Endothelial cell (in vitro differentiated cells): ENCODE data around the gene MBTPS2. TPM values are rescaled to one million over a fixed set of nuclear protein-coding genes. Genes with fewer than 3 reads are reported as not detected.

ENCODE experiments used
- DNase-seq: peaks from one replicate; pipeline ENCODE4 v3.0.0; 2021; ENCODE audit warnings: low spot score
- H3K27ac Mint-ChIP-seq: one replicate; pipeline ENCODE4 v1.8.0; 2021; ENCODE audit warnings: mixed read lengths, inconsistent platforms; ENCODE audit not compliant: unreplicated experiment
- H3K27me3 Mint-ChIP-seq: one replicate; pipeline ENCODE4 v1.8.0; 2021; ENCODE audit warnings: mild to moderate bottlenecking, moderate library complexity, mixed read lengths, inconsistent platforms; ENCODE audit not compliant: unreplicated experiment
- H3K36me3 Mint-ChIP-seq: one replicate; pipeline ENCODE4 v1.8.0; 2021; ENCODE audit warnings: mild to moderate bottlenecking, low read depth, mixed read lengths, inconsistent platforms; ENCODE audit not compliant: unreplicated experiment
- H3K4me1 Mint-ChIP-seq: one replicate; pipeline ENCODE4 v1.8.0; 2021; ENCODE audit warnings: mild to moderate bottlenecking, mixed read lengths, inconsistent platforms; ENCODE audit not compliant: unreplicated experiment
- H3K4me3 Mint-ChIP-seq: one replicate; pipeline ENCODE4 v1.8.0; 2021; ENCODE audit warnings: mild to moderate bottlenecking, mixed read lengths, inconsistent platforms; ENCODE audit not compliant: unreplicated experiment
- H3K9me3 Mint-ChIP-seq: one replicate; pipeline ENCODE4 v1.8.0; 2021; ENCODE audit warnings: mixed read lengths, inconsistent platforms; ENCODE audit not compliant: unreplicated experiment
- CTCF ChIP-seq: fragments of 200-600 bp; sonication (generic); IDR thresholded peaks from one replicate; pipeline ENCODE4 v1.5.0; 2021; ENCODE audit warnings: antibody characterized with exemption; ENCODE audit not compliant: unreplicated experiment
- total RNA-seq: library from RNA; stranded (reverse); fragmentation: NEBNext Ultra II Directional; extraction: Animal tissue kit (Norgen Biotek cat#: 25700); gene quantifications from one replicate; pipeline ENCODE4 v1.2.1, GENCODE V29; 2021; ENCODE audit not compliant: unreplicated experiment

The MBTPS2 gene
- total RNA-seq, 1 donor from 2014 or later, result 9.4 TPM

GRCh38 chrX:21802054-21802670 lies 37.3 kb upstream of the MBTPS2 start:
- no peaks in the 10 kb centered on the region for H3K36me3 Mint-ChIP-seq
- H3K4me1 Mint-ChIP-seq, result no peaks in the 10 kb centered on the region
- no peak overlapping the region for H3K4me3 Mint-ChIP-seq
- H3K27me3 Mint-ChIP-seq, result peaks cover 1% of the 10 kb centered on the region
- TF ChIP-seq CTCF, result no peak
- no peaks in the 10 kb centered on the region for H3K9me3 Mint-ChIP-seq
- DNase-seq, result no peak
- no peak overlapping the region for H3K27ac Mint-ChIP-seq

GRCh38 chrX:21802839-21803238 lies 36.6 kb upstream of the MBTPS2 start:
- peaks cover 1% of the 10 kb centered on the region for H3K27me3 Mint-ChIP-seq
- no peak for DNase-seq
- no peaks in the 10 kb centered on the region for H3K36me3 Mint-ChIP-seq
- TF ChIP-seq CTCF, result no peak
- H3K27ac Mint-ChIP-seq, result no peak overlapping the region
- H3K9me3 Mint-ChIP-seq, result no peaks in the 10 kb centered on the region
- no peak overlapping the region for H3K4me3 Mint-ChIP-seq
- no peaks in the 10 kb centered on the region for H3K4me1 Mint-ChIP-seq

GRCh38 chrX:21806691-21807090 lies 32.7 kb upstream of the MBTPS2 start:
- Mint-ChIP-seq H3K27me3 (no peaks in the 10 kb centered on the region), H3K9me3 (no peaks in the 10 kb centered on the region), H3K36me3 (no peaks in the 10 kb centered on the region), H3K27ac (no peak overlapping the region), H3K4me3 (no peak overlapping the region), H3K4me1 (no peaks in the 10 kb centered on the region)
- no peak for TF ChIP-seq CTCF
- DNase-seq, result no peak

GRCh38 chrX:21811832-21812231 lies 27.6 kb upstream of the MBTPS2 start:
- no peak for DNase-seq
- H3K4me3 Mint-ChIP-seq, result no peak overlapping the region
- H3K9me3 Mint-ChIP-seq, result no peaks in the 10 kb centered on the region
- H3K27me3 Mint-ChIP-seq, result no peaks in the 10 kb centered on the region
- no peak overlapping the region for H3K27ac Mint-ChIP-seq
- no peaks in the 10 kb centered on the region for H3K4me1 Mint-ChIP-seq
- H3K36me3 Mint-ChIP-seq, result no peaks in the 10 kb centered on the region
- TF ChIP-seq CTCF, result no peak

- no peak overlapping the region for H3K27ac Mint-ChIP-seq
- no peak overlapping the region for H3K4me3 Mint-ChIP-seq
These were observed 26.8 kb upstream of the MBTPS2 start for GRCh38 chrX:21812628-21813027.

More at GRCh38 chrX:21812628-21813027, 26.8 kb upstream of the MBTPS2 start:
- no peaks in the 10 kb centered on the region for H3K27me3 Mint-ChIP-seq
- H3K9me3 Mint-ChIP-seq, result no peaks in the 10 kb centered on the region
- H3K4me1 Mint-ChIP-seq, result no peaks in the 10 kb centered on the region
- no peak for DNase-seq
- no peak for TF ChIP-seq CTCF
- H3K36me3 Mint-ChIP-seq, result no peaks in the 10 kb centered on the region
